Choroid plexus epithelial cell (primary cell): ENCODE measurements around the gene ELOA2.

Experiments
- DNase-seq: peaks from one replicate; pipeline ENCODE4 v3.0.0-alpha.2; 2010; ENCODE audit warnings: low read depth
- H3K4me3 ChIP-seq: 2 replicates; pipeline ENCODE4 v1.5.1; 2011; ENCODE audit warnings: low read depth, mild to moderate bottlenecking, control low read depth, low read length, moderate library complexity
- TF ChIP-seq, protein P1 (sequence below): conservative IDR thresholded peaks from 2 replicates; pipeline ENCODE4 v1.5.1; 2011; ENCODE audit warnings: low read depth, mild to moderate bottlenecking, control low read depth, inconsistent platforms, low read length, moderate library complexity

The ELOA2 gene, protein sequence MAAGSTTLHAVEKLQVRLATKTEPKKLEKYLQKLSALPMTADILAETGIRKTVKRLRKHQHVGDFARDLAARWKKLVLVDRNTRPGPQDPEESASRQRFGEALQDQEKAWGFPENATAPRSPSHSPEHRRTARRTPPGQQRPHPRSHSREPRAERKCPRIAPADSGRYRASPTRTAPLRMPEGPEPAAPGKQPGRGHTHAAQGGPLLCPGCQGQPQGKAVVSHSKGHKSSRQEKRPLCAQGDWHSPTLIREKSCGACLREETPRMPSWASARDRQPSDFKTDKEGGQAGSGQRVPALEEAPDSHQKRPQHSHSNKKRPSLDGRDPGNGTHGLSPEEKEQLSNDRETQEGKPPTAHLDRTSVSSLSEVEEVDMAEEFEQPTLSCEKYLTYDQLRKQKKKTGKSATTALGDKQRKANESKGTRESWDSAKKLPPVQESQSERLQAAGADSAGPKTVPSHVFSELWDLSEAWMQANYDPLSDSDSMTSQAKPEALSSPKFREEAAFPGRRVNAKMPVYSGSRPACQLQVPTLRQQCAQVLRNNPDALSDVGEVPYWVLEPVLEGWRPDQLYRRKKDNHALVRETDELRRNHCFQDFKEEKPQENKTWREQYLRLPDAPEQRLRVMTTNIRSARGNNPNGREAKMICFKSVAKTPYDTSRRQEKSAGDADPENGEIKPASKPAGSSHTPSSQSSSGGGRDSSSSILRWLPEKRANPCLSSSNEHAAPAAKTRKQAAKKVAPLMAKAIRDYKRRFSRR

DNA sequence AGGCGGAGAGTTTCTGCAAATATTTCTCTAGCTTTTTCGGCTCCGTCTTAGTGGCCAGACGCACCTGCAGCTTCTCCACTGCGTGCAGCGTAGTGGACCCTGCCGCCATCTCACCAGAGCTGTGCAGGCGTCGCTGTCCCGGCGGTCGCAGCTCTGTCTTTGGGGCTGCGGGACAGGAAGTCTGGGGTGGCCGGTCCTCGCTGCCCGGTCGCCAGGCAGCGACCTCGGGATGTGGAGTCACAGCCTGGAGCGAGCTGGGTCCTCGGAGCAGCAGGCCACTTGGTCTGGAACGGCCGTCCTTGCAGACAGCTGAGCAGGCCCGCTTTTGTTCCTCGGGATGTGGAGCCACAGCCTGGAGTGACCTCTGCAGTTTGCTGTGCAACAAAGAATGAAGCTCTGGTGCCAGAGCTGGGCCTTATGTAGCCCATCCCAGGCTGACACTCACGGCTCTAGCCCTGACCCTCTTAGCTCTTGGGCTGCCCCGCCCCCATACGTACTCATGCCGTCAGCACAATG, at the start of gene ELOA2:
ELOA2 (minus strand) TSS at position 466 of the 516 bp plus-strand sequence; CDS start at position 109, 357 bp downstream.
- no peak within 1 kb of the TSS for H3K4me3 ChIP-seq
- TF ChIP-seq, protein P1, sequence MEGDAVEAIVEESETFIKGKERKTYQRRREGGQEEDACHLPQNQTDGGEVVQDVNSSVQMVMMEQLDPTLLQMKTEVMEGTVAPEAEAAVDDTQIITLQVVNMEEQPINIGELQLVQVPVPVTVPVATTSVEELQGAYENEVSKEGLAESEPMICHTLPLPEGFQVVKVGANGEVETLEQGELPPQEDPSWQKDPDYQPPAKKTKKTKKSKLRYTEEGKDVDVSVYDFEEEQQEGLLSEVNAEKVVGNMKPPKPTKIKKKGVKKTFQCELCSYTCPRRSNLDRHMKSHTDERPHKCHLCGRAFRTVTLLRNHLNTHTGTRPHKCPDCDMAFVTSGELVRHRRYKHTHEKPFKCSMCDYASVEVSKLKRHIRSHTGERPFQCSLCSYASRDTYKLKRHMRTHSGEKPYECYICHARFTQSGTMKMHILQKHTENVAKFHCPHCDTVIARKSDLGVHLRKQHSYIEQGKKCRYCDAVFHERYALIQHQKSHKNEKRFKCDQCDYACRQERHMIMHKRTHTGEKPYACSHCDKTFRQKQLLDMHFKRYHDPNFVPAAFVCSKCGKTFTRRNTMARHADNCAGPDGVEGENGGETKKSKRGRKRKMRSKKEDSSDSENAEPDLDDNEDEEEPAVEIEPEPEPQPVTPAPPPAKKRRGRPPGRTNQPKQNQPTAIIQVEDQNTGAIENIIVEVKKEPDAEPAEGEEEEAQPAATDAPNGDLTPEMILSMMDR: no peak
- no peak for DNase-seq

DNA sequence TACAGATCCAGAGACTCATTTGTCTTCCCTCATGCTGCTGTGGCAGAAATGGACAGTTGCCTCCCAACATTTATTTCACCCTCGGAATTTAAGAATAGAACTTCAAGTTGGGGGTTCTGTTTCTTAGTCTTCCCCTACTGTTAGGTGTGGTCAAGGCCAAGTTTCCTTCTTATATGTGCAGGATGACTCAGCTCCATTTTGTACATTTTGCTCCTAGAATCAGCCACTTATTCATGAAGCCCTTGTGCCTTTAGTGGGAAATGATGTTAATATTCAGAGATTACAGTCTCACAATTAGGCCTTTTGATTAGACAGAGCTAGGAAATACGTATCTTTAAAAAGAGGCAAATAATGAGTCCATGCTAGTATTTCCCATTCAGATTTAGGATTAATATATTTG, 46.2 kb upstream of the ELOA2 start:
- TF ChIP-seq, protein P1: no peak
- DNase-seq: no peak
- no peak overlapping the region for H3K4me3 ChIP-seq

DNA sequence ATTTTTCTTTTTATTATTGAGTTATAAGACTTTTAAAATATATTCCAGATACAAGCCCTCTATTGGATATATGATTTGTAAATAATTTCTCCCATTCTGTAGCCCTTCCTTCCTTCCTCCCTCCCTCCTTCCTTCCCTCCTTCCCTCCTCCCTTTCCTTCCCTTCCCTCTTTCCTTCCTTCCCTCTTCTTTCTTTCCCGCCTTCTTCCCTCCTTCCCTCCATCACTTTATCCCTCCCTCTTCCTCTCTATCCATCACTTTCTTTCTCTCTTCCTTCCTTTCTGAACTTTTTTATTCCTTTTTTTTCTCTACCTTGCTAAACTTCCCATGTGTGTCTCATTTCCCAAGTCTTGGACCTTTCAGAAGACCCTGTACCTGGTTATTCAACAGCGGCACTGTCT, 45.5 kb upstream of the ELOA2 start:
- DNase-seq: no peak
- TF ChIP-seq, protein P1: no peak
- no peak overlapping the region for H3K4me3 ChIP-seq

DNA sequence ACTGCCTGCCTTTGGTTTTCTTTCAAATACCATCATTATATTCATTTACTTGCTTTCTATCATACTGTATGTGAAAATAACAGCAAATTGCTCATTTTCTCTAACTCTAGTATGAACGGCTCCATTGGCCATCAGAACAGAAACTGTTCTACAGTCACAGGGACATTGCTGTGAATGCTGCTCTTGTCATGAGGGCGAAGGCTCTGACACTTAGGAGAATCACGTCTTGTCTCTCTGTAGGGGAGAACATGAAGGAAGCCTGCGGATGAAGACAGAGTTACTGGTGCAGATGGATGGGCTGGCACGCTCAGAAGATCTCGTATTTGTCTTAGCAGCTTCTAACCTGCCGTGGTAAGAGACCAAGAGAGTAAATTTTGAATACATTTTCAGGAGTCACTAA, 41.7 kb upstream of the ELOA2 start:
- H3K4me3 ChIP-seq: no peak overlapping the region
- DNase-seq: no peak
- TF ChIP-seq, protein P1: no peak

DNA sequence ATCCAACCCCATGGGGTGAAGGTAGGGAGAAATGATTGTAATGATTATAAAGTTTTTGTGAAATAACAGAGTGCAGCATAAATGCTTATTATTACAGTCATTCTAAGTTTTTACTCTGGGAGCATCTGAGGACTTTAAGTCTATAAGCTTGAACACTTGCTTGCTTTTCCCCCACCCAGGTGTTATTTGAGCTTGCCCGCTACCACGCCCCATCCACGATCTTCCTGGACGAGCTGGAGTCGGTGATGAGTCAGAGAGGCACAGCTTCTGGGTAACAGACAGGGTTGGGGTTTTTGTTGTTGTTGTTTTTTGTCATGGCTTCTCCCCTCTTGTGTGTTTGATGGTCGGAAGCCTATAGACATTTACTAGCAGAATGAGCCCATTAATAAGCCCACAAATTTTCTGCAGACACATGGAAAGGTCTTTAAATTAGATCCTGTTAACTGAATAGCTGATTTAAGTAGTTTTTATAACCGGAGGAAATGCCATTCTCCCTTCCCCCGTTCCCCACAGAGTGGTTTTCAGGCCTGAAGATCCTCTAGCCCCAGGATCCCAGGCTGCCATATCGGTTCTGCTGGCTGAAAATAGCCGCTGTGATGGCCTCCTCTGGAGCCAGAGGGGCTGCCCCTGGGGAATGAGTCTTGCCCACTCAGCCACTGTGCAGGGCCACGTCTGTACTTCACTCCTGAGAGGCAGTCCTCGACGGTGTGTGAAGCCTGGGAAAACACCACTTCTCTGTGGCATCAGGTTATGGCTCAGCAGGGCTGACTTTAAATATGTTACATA, 39.9 kb upstream of the ELOA2 start:
- no peak overlapping the region for H3K4me3 ChIP-seq
- DNase-seq: peak; percentile 16
- TF ChIP-seq, protein P1: no peak

DNA sequence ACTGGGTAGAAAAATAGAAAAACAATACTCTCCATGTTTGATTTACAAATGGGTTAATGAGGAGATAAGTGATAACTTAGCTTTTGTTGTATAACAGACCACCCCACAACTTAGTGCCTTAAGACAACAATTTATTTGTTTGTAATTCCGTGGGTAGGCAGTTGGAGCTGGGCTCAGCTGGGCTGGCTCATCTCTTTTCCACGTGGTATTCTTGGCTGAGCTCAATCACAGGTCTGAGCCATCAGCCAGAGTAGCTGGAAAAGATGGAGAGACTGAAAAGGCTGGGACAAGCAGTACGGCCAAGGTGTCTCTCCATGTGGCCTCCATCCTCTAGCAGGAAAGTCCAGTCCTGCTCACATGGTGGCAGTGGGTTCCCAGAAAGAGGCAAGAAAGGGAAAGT, 32.2 kb upstream of the ELOA2 start:
- DNase-seq: no peak
- TF ChIP-seq, protein P1: no peak
- H3K4me3 ChIP-seq: no peak overlapping the region
